Heart left ventricle (tissue), 16 donors: ENCODE measurements around the gene ALDH9A1. TPM values are rescaled to one million over a fixed set of nuclear protein-coding genes. Genes with fewer than 3 reads are reported as not detected.

Experiments used
- ATAC-seq, 4 donors: fragments of 200-7000 bp; cut with Tn5 transposase; one replicate each; pipeline ENCODE4 v1.9.1; 2020 to 2022; ENCODE audit warnings: moderate library complexity in 4 of 4, mild to moderate bottlenecking in 3 of 4, moderate number of reproducible peaks in 1 of 4
- DNase-seq, 5 donors: peaks; one replicate each; pipeline ENCODE4 v3.0.0-alpha.2; 2020
- H3K27ac ChIP-seq, 12 donors: fragments of 200-600 bp; sonication (generic) in 4 of 12; one replicate each; pipeline versions ENCODE4 v1.5.0 to v1.8.0; 2016 to 2022; ENCODE audit warnings: mild to moderate bottlenecking in 2 of 12
- H3K27me3 ChIP-seq, 9 donors: fragments of 200-600 bp; sonication (generic) in 2 of 9; one replicate each; pipeline versions ENCODE4 v1.5.1 to v1.8.0; 2016 to 2022; ENCODE audit warnings: mild to moderate bottlenecking in 3 of 9
- H3K36me3 ChIP-seq, 9 donors: fragments of 200-600 bp; sonication (generic) in 2 of 9; one replicate each; pipeline versions ENCODE4 v1.5.0 to v1.8.0; 2018 to 2022; ENCODE audit warnings: mild to moderate bottlenecking in 2 of 9
- H3K4me1 ChIP-seq, 12 donors: fragments of 200-600 bp; sonication (generic) in 4 of 12; one replicate each; pipeline versions ENCODE4 v1.5.0 to v1.8.0; 2016 to 2022; ENCODE audit warnings: mild to moderate bottlenecking in 3 of 12
- H3K4me3 ChIP-seq, 12 donors: fragments of 200-600 bp; sonication (generic) in 4 of 12; one replicate each; pipeline versions ENCODE4 v1.5.0 to v1.8.0; 2017 to 2022; ENCODE audit warnings: mild to moderate bottlenecking in 9 of 12, moderate library complexity in 4 of 12
- H3K9me3 ChIP-seq, 12 donors: fragments of 200-600 bp; sonication (generic) in 4 of 12; one replicate each; pipeline versions ENCODE4 v1.5.0 to v1.8.0; 2016 to 2022; ENCODE audit warnings: mild to moderate bottlenecking in 1 of 12
- POLR2A ChIP-seq, 2 donors: fragments of 450-650 bp; IDR thresholded peaks; one replicate each; pipeline ENCODE4 v1.6.1; 2017; ENCODE audit warnings: antibody characterized with exemption in 2 of 2, mild to moderate bottlenecking in 2 of 2, moderate library complexity in 2 of 2
- WGBS, 4 donors: extraction: QIAGEN DNeasy Blood & Tissue Kit in 2 of 4; methylation state at CpG; one replicate each; pipeline versions ENCODE4 v1.1.5 to v1.1.7; 2013 to 2018; 5-methylcytosine and 5-hydroxymethylcytosine counted together
- intact Hi-C, 10 donors: fragments of 100-400 bp; cut with DNase I; formaldehyde crosslinking; loops; one replicate each; pipeline versions ENCODE4 v1.11.1 to v1.14.2; 2022
- polyA plus RNA-seq, 2 donors: library from polyadenylated mRNA; stranded (reverse); fragments of 200-250 nt; gene quantifications; one replicate each; pipeline ENCODE4 v1.2.3, GENCODE V29; 2013
- total RNA-seq, 9 donors: library from RNA; depleted of rRNA in 2 of 9; stranded (reverse); fragments of >200 nt in 2 of 9; fragmentation: NEBNext Ultra II Directional in 3 of 9; extraction: Animal tissue kit (Norgen Biotek cat#: 25700) in 3 of 9; gene quantifications; one replicate each; pipeline versions ENCODE4 v1.1.0 to v1.2.4, GENCODE V29; 2016 to 2023
- TF ChIP-seq, protein P1 (sequence below), 12 donors: fragments of 200-600 bp; sonication (generic) in 4 of 12; IDR thresholded peaks; one replicate each; pipeline versions ENCODE4 v1.5.0 to v1.8.0; 2018 to 2022; ENCODE audit warnings: antibody characterized with exemption in 12 of 12, mild to moderate bottlenecking in 5 of 12
- donor health status: ischemic (EF 13 %, LVEDD 7.1; RV severe dilation, severe dysfunction).
- donor health status: healthy with polysubstance abuse.
- donor health status: DM: no; HTN: yes; CAD: no.
- donor health status: DM: no; HTN: no; CAD: no.
- donor health status: ischemic (EF 25% LVEDD 6.9; RV normal size, moderate dysfunction).
- donor health status: ischemic (EF 25% LVEDD 5.7; RV mildly dilated, moderate dysfunction).
- donor health status: healthy.
- donor health status: DM: yes; HTN: yes; CAD: no.
- donor health status: ischemic (EF 35%, LVEDD 5.7; RV mildly dilated, moderate dysfunction).
- donor health status: nonischemic (EF 11% LVEDD 7.7; RV severe dilation, severe dysfunction).
- donor health status: DM: yes; HTN: yes; CAD: no.
- donor health status: PGD.
- donor health status: ischemic (EF 29% LVEDD 5.4; RV normal size, mild dysfunction).
- donor health status: nonischemic (EF 23%, LVEDD 6.1; RV moderate dilation, normal function).

ALDH9A1 gene
- total and polyA plus RNA-seq, 11 donors, result 21.6 to 77.0 (median 65.7) TPM

DNA sequence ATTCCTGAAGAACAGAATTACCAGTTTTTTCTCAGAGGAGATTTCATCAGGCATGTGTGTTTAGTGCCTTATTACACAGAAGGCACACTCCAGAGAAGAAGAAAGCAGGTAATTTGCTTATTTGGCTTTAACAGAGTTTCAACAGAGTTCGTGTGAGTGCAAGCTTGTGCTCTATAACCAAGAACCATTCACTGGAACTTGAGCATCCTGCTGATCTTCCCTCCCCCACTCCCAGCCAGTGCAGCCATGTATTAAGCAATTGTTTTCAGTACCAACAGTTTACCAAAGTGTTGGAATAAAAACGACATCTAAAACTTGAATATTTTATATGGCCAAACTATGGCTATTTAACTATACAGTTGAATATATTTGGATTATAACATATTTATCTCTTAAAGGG, 63.0 kb downstream of the ALDH9A1 start:
- TF ChIP-seq POLR2A (IDR thresholded peaks at IDR 0.05), result no peak
- TF ChIP-seq, protein P1, sequence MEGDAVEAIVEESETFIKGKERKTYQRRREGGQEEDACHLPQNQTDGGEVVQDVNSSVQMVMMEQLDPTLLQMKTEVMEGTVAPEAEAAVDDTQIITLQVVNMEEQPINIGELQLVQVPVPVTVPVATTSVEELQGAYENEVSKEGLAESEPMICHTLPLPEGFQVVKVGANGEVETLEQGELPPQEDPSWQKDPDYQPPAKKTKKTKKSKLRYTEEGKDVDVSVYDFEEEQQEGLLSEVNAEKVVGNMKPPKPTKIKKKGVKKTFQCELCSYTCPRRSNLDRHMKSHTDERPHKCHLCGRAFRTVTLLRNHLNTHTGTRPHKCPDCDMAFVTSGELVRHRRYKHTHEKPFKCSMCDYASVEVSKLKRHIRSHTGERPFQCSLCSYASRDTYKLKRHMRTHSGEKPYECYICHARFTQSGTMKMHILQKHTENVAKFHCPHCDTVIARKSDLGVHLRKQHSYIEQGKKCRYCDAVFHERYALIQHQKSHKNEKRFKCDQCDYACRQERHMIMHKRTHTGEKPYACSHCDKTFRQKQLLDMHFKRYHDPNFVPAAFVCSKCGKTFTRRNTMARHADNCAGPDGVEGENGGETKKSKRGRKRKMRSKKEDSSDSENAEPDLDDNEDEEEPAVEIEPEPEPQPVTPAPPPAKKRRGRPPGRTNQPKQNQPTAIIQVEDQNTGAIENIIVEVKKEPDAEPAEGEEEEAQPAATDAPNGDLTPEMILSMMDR (IDR thresholded peaks at IDR 0.05), result no peak
- H3K9me3 ChIP-seq, result no peaks in the 10 kb centered on the region
- peak overlapping the region in 2 of 12 donors; percentile 19 to 33 for H3K27ac ChIP-seq
- no peak for DNase-seq
- peaks cover 0 to 44% (median 28%) of the 10 kb centered on the region in 9 donors for H3K36me3 ChIP-seq
- no peak for ATAC-seq
- H3K4me1 ChIP-seq, result peaks cover 8 to 82% (median 69%) of the 10 kb centered on the region in 12 donors
- H3K4me3 ChIP-seq, result peak overlapping the region in 2 of 12 donors; percentile 12 to 20
- intact Hi-C loops, result loop anchor here in 4 of 10 donors (10.0 kb wide), 3 partner anchors 59 to 259 kb away; partner anchors contain the start of genes TMCO1 (in 2 of the 4) and ALDH9A1 (in 1 of the 4)
- WGBS, 4 donors, result 32 to 43% (median 38%) methylated on average over 2 of the region's 2 CpGs
- no peaks in the 10 kb centered on the region for H3K27me3 ChIP-seq

DNA sequence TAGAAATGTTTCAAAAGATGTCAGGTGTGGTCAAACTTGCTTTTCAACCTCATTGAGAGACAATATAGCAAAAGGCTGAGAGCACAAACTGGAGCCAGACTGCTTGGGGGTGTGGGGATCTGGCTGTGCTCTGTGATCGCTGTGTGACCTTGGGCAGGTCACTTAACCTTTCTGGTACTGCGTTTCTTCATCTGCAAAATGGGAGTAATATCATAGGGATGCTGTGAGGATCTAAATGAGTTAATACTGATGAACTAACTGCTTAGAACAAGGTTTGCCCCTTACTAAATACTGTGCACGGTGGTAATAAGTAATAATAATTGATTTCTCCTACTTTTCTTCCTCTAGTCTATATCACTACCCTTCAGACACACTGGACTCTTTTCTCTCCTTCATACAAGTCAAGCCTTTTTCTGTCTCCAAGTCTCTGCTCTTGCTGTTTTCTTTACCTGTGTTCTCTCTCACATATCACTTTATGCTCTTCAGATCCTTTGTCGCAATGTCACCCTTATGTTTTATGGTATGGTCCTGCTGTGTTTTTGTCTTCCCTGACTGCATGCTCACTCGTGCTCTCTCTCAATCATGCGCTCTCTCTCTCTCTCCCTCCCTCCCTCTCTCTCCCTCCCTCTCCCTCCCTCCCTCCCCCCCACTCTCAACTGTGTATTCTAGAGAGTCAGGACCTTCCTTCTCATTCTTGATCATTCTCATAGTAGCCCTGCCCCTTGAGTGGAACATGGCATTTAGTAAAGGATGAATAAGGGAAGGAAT, 64.0 kb downstream of the ALDH9A1 start:
- WGBS, 4 donors, result 60 to 70% (median 62%) methylated on average over 6 of the region's 6 CpGs
- no peaks in the 10 kb centered on the region for H3K27me3 ChIP-seq
- peaks cover 8 to 79% (median 63%) of the 10 kb centered on the region in 12 donors for H3K4me1 ChIP-seq

DNA sequence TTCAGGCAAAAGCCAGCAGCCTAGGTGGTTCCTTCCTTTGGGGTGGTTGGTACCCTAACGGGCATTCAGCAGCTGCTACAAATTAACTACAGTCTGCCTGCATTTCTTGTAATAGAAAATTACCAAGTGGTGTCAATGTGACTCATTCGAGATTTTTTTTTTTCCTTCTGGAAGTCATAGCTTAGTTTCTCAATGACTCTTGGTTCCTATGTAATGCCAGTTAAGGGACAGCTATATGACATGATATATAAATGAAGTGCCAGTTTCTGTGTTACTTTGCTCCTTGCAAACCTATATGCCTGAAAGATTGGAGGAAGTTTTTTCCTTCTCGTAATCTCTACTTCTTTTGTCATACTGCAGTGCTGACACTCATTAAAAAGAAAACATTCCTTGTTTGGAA, 64.7 kb downstream of the ALDH9A1 start:
- no peak for DNase-seq
- peaks cover 0 to 28% (median 14%) of the 10 kb centered on the region in 9 donors for H3K36me3 ChIP-seq
- H3K4me1 ChIP-seq, result peaks cover 8 to 77% (median 60%) of the 10 kb centered on the region in 12 donors
- H3K4me3 ChIP-seq, result peak overlapping the region in 11 of 12 donors; percentile 63 to 96 (median 91)
- WGBS, 4 donors, result 27 to 29% (median 28%) methylated on average over 3 of the region's 3 CpGs
- H3K9me3 ChIP-seq, result no peaks in the 10 kb centered on the region
- peak overlapping the region in 10 of 12 donors; percentile 29 to 99 (median 94) for H3K27ac ChIP-seq
- no peak for TF ChIP-seq POLR2A (IDR thresholded peaks at IDR 0.05)
- TF ChIP-seq, protein P1 (IDR thresholded peaks at IDR 0.05), result no peak
- intact Hi-C loops, result loop anchor here in 7 of 10 donors (5.0 to 10.0 kb wide), 5 partner anchors 61 to 261 kb away; partner anchors contain the start of genes ALDH9A1 (in 5 of the 7) and TMCO1 (in 3 of the 7)
- no peak for ATAC-seq
- H3K27me3 ChIP-seq, result no peaks in the 10 kb centered on the region

More for the DNA sequence above, 64.0 kb downstream of the ALDH9A1 start:
- Histone ChIP-seq H3K27ac (peak overlapping the region in 11 of 12 donors; percentile 20 to 99 (median 92)), H3K36me3 (peaks cover 0 to 35% (median 18%) of the 10 kb centered on the region in 9 donors), H3K9me3 (no peaks in the 10 kb centered on the region), H3K4me3 (peak overlapping the region in 8 of 12 donors; percentile 63 to 96 (median 90))
- ATAC-seq (no peak), DNase-seq (no peak)
- TF ChIP-seq POLR2A (IDR thresholded peaks at IDR 0.05), result no peak
- TF ChIP-seq, protein P1 (IDR thresholded peaks at IDR 0.05), result no peak
- intact Hi-C loops, result loop anchor here in 7 of 10 donors (5.0 to 10.0 kb wide), 5 partner anchors 60 to 260 kb away; partner anchors contain the start of genes ALDH9A1 (in 5 of the 7) and TMCO1 (in 3 of the 7)

DNA sequence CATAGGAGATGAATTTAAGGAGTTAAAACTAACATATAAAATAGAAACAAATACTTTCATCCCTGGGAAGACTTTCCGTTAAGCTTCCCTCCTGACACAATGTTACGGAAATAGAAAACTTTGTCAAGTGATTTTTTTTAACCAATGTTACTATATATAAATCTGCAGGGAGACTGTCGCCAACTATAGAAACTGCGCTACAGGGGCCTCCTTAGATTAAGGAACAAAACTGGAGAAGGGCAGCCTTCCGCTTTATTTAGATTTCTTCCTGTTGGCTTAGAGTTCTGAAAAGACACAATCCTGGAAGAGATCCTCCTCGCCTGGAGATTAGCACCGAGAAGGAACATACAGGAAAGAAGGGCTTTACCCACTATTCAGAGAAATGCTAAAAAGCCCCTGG, 65.9 kb downstream of the ALDH9A1 start:
- Histone ChIP-seq H3K4me1 (peaks cover 8 to 66% (median 49%) of the 10 kb centered on the region in 12 donors), H3K9me3 (no peaks in the 10 kb centered on the region), H3K36me3 (peaks cover 0 to 24% (median 14%) of the 10 kb centered on the region in 9 donors), H3K27ac (peak overlapping the region; percentile 69 to 99 (median 93)), H3K27me3 (no peaks in the 10 kb centered on the region), H3K4me3 (peak overlapping the region; percentile 63 to 96 (median 89))
- peak in 3 of 5 donors; percentile 25 to 34 (median 26) for DNase-seq
- intact Hi-C loops, result loop anchor here in 7 of 10 donors (5.0 to 10.0 kb wide), 5 partner anchors 62 to 262 kb away; partner anchors contain the start of genes ALDH9A1 (in 5 of the 7) and TMCO1 (in 3 of the 7)
- no peak for TF ChIP-seq POLR2A (IDR thresholded peaks at IDR 0.05)
- TF ChIP-seq, protein P1 (IDR thresholded peaks at IDR 0.05), result no peak
- 2 to 9% (median 6%) methylated on average over 7 of the region's 7 CpGs for WGBS, 4 donors
- ATAC-seq, result peak; percentile 4 to 44 (median 28)
